ENCODE measurements around the gene SPATA17.

- TF ChIP-seq ZNF331 (CRISPR knock-in tag; IDR thresholded peaks at IDR 0.05; ENCODE audit: low read depth), result no peak
- TF ChIP-seq, protein P1, sequence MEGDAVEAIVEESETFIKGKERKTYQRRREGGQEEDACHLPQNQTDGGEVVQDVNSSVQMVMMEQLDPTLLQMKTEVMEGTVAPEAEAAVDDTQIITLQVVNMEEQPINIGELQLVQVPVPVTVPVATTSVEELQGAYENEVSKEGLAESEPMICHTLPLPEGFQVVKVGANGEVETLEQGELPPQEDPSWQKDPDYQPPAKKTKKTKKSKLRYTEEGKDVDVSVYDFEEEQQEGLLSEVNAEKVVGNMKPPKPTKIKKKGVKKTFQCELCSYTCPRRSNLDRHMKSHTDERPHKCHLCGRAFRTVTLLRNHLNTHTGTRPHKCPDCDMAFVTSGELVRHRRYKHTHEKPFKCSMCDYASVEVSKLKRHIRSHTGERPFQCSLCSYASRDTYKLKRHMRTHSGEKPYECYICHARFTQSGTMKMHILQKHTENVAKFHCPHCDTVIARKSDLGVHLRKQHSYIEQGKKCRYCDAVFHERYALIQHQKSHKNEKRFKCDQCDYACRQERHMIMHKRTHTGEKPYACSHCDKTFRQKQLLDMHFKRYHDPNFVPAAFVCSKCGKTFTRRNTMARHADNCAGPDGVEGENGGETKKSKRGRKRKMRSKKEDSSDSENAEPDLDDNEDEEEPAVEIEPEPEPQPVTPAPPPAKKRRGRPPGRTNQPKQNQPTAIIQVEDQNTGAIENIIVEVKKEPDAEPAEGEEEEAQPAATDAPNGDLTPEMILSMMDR (conservative IDR thresholded peaks at IDR 0.05; ENCODE audit: low read depth in 2 of 2), result no peak
- no peak for TF ChIP-seq POLR2AphosphoS5 (IDR thresholded peaks at IDR 0.05; ENCODE audit: low read depth)
Measured at GRCh38 chr1:217846733-217847132, 215.6 kb downstream of the SPATA17 start.
